Iris pigment epithelial cell (primary cell): ENCODE measurements around the gene LRRC14B.

ENCODE experiments used
- DNase-seq: peaks from one replicate; pipeline ENCODE4 v3.0.0-alpha.2; 2011; ENCODE audit warnings: low read depth

Gene LRRC14B

GRCh38 chr5:191036-191948, at the start of gene LRRC14B:
TSS of gene LRRC14B (plus strand) at chr5:191495. CDS start at chr5:191539, 44 bp downstream.
- no peak for DNase-seq

GRCh38 chr5:141761-142160, 49.5 kb upstream of the LRRC14B start:
- DNase-seq = no peak

GRCh38 chr5:142246-142810, 49.0 kb upstream of the LRRC14B start:
- DNase-seq = no peak

- no peak for DNase-seq
Measured at GRCh38 chr5:143041-143440, 48.3 kb upstream of the LRRC14B start.

- DNase-seq = no peak
Measured at GRCh38 chr5:144941-145340, 46.4 kb upstream of the LRRC14B start.

- no peak for DNase-seq
Measured at GRCh38 chr5:145585-146323, 45.5 kb upstream of the LRRC14B start.

GRCh38 chr5:147751-148150, 43.5 kb upstream of the LRRC14B start:
- DNase-seq = no peak

GRCh38 chr5:149745-150485, 41.4 kb upstream of the LRRC14B start:
- DNase-seq = no peak

GRCh38 chr5:150746-151145, 40.5 kb upstream of the LRRC14B start:
- no peak for DNase-seq

- no peak for DNase-seq
Measured at GRCh38 chr5:152077-152476, 39.2 kb upstream of the LRRC14B start.

- no peak for DNase-seq
Measured at GRCh38 chr5:153256-153655, 38.0 kb upstream of the LRRC14B start.

GRCh38 chr5:154236-154635, 37.1 kb upstream of the LRRC14B start:
- no peak for DNase-seq

- DNase-seq = no peak
Measured at GRCh38 chr5:154826-155225, 36.5 kb upstream of the LRRC14B start.

GRCh38 chr5:155651-156410, 35.5 kb upstream of the LRRC14B start:
- no peak for DNase-seq

GRCh38 chr5:156411-157072, 34.8 kb upstream of the LRRC14B start:
- DNase-seq = no peak

- no peak for DNase-seq
Measured at GRCh38 chr5:157126-157715, 34.1 kb upstream of the LRRC14B start.

GRCh38 chr5:157801-158200, 33.5 kb upstream of the LRRC14B start:
- no peak for DNase-seq

GRCh38 chr5:158807-159447, 32.4 kb upstream of the LRRC14B start:
- no peak for DNase-seq

GRCh38 chr5:159448-160172, 31.7 kb upstream of the LRRC14B start:
- peak; percentile 55 for DNase-seq
